Kidney (tissue), 14 donors: ENCODE measurements around the gene NEO1. TPM values are rescaled to one million over a fixed set of nuclear protein-coding genes. Genes with fewer than 3 reads are reported as not detected.

Source experiments
- DNase-seq, 5 donors: peaks; one replicate each; pipeline ENCODE4 v3.0.0-alpha.2; 2013 to 2020
- FAIRE-seq: peaks from 2 replicates; lab custom pipeline; 2012; peaks lifted over from hg19 to GRCh38; lab: Jason Lieb, UNC
- H3K27ac ChIP-seq, 2 donors: one replicate each; pipeline ENCODE4 v1.7.0; 2013; ENCODE audit warnings: low read depth in 2 of 2, low read length in 2 of 2, inconsistent platforms in 1 of 2
- H3K27me3 ChIP-seq: one replicate; pipeline ENCODE4 v1.7.1; 2013; ENCODE audit warnings: low read length, inconsistent platforms; ENCODE audit not compliant: control insufficient read depth, insufficient read depth
- H3K36me3 ChIP-seq, 3 donors: one replicate each; pipeline versions ENCODE4 v1.7.0 to v1.7.1; 2013; ENCODE audit warnings: low read length in 3 of 3, control low read depth in 1 of 3, inconsistent platforms in 1 of 3; ENCODE audit not compliant: insufficient read depth in 3 of 3, control insufficient read depth in 2 of 3
- H3K4me1 ChIP-seq, 3 donors: one replicate each; pipeline versions ENCODE4 v1.7.0 to v1.7.1; 2013; ENCODE audit warnings: low read length in 3 of 3, inconsistent platforms in 1 of 3, low read depth in 1 of 3; ENCODE audit not compliant: control insufficient read depth in 2 of 3, insufficient read depth in 2 of 3
- H3K4me3 ChIP-seq, 3 donors: one replicate each; pipeline versions ENCODE4 v1.7.0 to v1.8.1; 2013; ENCODE audit warnings: low read length in 3 of 3, control low read depth in 1 of 3, inconsistent platforms in 1 of 3
- H3K9ac ChIP-seq, 3 donors: one replicate each; pipeline versions ENCODE4 v1.7.0 to v1.7.1; 2013; ENCODE audit warnings: low read length in 3 of 3, control low read depth in 1 of 3, inconsistent platforms in 1 of 3
- H3K9me3 ChIP-seq, 3 donors: one replicate each; pipeline versions ENCODE4 v1.7.0 to v1.7.1; 2013; ENCODE audit warnings: low read length in 3 of 3, control low read depth in 1 of 3, inconsistent platforms in 1 of 3; ENCODE audit not compliant: control insufficient read depth in 2 of 3, insufficient read depth in 1 of 3
- intact Hi-C: fragments of 100-400 bp; cut with DNase I; formaldehyde crosslinking; loops from one replicate; pipeline ENCODE4 v1.11.1; 2022
- polyA plus RNA-seq: library from polyadenylated mRNA; stranded (reverse); fragments of 350-450 nt; fragmentation: Illumina TruSeq; extraction: RNeasy Lipid Tissue Mini Kit (QIAGEN cat#74804); gene quantifications from one replicate; pipeline ENCODE4 v1.2.3, GENCODE V29; 2014; ENCODE audit warnings: low read depth, low replicate concordance; ENCODE audit not compliant: insufficient read depth
- total RNA-seq: library from RNA; stranded (reverse); fragmentation: NEBNext Ultra II Directional; extraction: Animal tissue kit (Norgen Biotek cat#: 25700); gene quantifications from one replicate; pipeline ENCODE4 v1.2.1, GENCODE V29; 2021
- TF ChIP-seq, protein P1 (sequence below): IDR thresholded peaks from 3 replicates; pipeline ENCODE4 v1.5.1; 2012; ENCODE audit warnings: mild to moderate bottlenecking, moderate library complexity, borderline replicate concordance; ENCODE audit not compliant: insufficient read depth; ENCODE audit errors: extremely low read depth
- donor health status: control.
- donor health status: control.
- donor health status: control.
- donor health status: control.
- donor health status: control.
- donor health status: DM: yes; HTN: yes; CAD: no.
- donor health status: Normal renal cell carcinoma (clear cell type).

NEO1 gene
- total and polyA plus RNA-seq, 2 donors from 2014 or later = 12.4 to 43.3 TPM

DNA sequence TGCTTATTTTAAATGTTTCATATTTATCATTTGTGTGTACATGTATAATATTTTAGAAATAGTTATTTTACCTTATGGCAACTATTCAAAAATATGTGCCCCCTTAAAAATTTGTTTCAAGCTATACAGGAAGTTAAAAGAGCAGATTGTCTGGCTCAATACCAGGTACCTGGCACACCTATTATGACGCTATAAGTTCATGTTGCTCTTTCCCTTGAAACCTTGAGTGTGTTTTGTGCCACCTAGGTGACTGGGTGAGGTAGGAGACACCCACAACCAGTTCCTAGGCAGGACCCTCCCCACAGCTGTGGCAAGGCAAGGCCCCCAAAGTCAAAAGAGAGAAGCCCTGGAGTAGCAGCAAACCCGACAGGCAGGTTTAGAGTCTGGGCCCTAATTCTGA is 20.6 kb upstream of the NEO1 start:
- Histone ChIP-seq H3K4me3 (no peak overlapping the region), H3K4me1 (no peaks in the 10 kb centered on the region), H3K36me3 (no peaks in the 10 kb centered on the region), H3K9ac (no peak overlapping the region), H3K27me3 (no peaks in the 10 kb centered on the region), H3K27ac (no peak overlapping the region), H3K9me3 (no peaks in the 10 kb centered on the region)
- intact Hi-C loops = no loop called here
- TF ChIP-seq, protein P1, sequence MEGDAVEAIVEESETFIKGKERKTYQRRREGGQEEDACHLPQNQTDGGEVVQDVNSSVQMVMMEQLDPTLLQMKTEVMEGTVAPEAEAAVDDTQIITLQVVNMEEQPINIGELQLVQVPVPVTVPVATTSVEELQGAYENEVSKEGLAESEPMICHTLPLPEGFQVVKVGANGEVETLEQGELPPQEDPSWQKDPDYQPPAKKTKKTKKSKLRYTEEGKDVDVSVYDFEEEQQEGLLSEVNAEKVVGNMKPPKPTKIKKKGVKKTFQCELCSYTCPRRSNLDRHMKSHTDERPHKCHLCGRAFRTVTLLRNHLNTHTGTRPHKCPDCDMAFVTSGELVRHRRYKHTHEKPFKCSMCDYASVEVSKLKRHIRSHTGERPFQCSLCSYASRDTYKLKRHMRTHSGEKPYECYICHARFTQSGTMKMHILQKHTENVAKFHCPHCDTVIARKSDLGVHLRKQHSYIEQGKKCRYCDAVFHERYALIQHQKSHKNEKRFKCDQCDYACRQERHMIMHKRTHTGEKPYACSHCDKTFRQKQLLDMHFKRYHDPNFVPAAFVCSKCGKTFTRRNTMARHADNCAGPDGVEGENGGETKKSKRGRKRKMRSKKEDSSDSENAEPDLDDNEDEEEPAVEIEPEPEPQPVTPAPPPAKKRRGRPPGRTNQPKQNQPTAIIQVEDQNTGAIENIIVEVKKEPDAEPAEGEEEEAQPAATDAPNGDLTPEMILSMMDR = no peak
- DNase-seq (no peak), FAIRE-seq (no peak)

DNA sequence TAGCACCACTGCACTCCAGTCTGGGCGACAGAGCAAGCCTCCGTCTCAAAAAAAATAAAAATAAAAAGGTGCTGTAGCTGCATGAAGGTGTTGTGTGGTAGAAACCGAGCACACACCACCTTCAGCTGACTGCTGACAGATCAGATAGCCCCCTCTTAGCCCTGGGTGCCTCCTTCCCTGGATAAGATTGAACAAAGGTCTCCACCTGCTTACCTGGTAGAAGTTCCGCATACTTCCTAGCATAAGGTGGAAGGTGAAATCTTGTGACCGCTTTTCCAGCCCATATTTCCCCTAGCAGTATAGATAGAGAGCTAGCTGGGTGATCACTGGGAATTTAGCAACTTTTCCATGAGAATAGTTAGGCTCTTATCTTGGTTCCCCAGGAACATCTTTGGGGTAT is 18.7 kb upstream of the NEO1 start:
- Histone ChIP-seq H3K4me1 (no peaks in the 10 kb centered on the region), H3K4me3 (no peak overlapping the region), H3K27ac (no peak overlapping the region), H3K9ac (no peak overlapping the region), H3K27me3 (no peaks in the 10 kb centered on the region), H3K9me3 (no peaks in the 10 kb centered on the region), H3K36me3 (no peaks in the 10 kb centered on the region)
- FAIRE-seq (no peak), DNase-seq (no peak)
- intact Hi-C loops = no loop called here
- TF ChIP-seq, protein P1 = no peak

DNA sequence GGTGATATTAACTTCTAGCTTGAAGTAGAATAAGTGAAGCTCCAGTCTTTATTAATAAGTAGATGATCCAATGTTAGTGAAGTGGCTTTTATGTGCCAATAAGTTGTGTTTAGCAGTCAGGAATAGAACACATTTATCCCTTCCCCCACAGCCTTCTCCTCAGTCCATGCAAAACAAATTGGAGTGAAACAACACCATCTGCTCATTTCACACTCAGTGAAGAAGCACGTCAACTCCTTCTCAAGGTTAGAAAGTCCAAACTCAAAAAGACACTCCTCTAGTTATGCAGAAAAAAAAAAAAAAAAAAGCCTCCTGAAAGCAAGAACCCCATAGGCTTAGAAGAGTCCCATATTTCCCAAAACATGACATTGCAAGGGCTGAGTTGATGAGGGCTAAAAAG is 18.0 kb upstream of the NEO1 start:
- FAIRE-seq (no peak), DNase-seq (no peak)
- Histone ChIP-seq H3K27me3 (no peaks in the 10 kb centered on the region), H3K27ac (no peak overlapping the region), H3K36me3 (no peaks in the 10 kb centered on the region), H3K4me3 (no peak overlapping the region), H3K9me3 (no peaks in the 10 kb centered on the region), H3K9ac (no peak overlapping the region), H3K4me1 (no peaks in the 10 kb centered on the region)
- intact Hi-C loops = no loop called here
- TF ChIP-seq, protein P1 = no peak

- no peak overlapping the region for H3K27ac ChIP-seq
- intact Hi-C loops = no loop called here
- no peak overlapping the region for H3K4me3 ChIP-seq
- DNase-seq (no peak), FAIRE-seq (no peak)
- no peaks in the 10 kb centered on the region for H3K27me3 ChIP-seq
- no peak overlapping the region for H3K9ac ChIP-seq
- H3K4me1 ChIP-seq = no peaks in the 10 kb centered on the region
- no peaks in the 10 kb centered on the region for H3K9me3 ChIP-seq
- TF ChIP-seq, protein P1 = no peak
- H3K36me3 ChIP-seq = no peaks in the 10 kb centered on the region
Observed at GRCh38 chr15:73035221-73035620, 17.0 kb upstream of the NEO1 start.
